Measurements from ENCODE around the gene AP3M1.
A peak's percentile ranks its signal among the peaks of the same experiment; 100 is the strongest.

The AP3M1 gene

DNA sequence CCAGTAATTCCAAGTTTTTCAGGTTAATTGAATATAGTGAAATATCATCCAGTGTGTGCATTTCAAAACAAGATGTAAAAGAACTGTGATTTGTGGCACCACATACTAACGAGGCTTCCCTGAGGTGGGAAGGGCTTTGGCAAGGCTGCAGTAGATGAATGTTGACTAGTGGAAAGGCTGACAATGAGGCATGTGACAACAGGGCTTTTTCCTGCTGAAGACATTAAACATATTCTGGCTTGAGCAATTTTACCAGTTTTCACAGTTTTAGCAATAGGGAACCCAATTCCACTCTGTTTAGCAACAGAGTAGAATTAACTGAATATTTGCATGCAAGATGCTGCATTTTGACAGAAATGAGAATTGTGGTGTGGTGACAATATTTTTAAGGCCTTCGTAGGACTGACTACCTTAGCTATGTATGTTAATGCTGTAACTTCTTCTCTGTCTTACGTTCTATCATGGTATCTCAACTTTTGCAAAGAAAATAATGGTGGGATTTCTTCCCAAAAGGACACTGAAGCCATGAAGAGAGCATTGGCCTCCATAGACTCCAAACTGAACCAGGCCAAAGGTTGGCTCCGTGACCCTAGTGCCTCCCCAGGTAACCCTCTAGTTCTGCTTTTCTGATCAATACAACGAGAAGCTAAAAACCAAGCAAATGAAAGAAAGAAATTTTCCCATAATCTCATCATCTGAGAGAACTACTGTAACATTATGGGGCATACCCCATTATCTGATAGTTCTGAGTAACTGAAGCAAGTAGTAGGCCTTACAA lies 68.5 kb downstream of the AP3M1 start:
- DNase-seq (no peak), ATAC-seq (no peak)
- Mint-ChIP-seq H3K27me3 (no peaks in the 10 kb centered on the region), H3K9me3 (no peaks in the 10 kb centered on the region), H3K4me1 (peaks cover 47% of the 10 kb centered on the region), H3K4me3 (no peak overlapping the region), H3K27ac (no peak overlapping the region)

GRCh38 chr10:74081192-74081803 lies 69.3 kb downstream of the AP3M1 start:
- peaks cover 47% of the 10 kb centered on the region for H3K4me1 Mint-ChIP-seq
- H3K4me3 Mint-ChIP-seq = no peak overlapping the region
- H3K27me3 Mint-ChIP-seq = no peaks in the 10 kb centered on the region
- ATAC-seq = no peak
- H3K9me3 Mint-ChIP-seq = no peaks in the 10 kb centered on the region
- no peak overlapping the region for H3K27ac Mint-ChIP-seq
- DNase-seq = peak; percentile 27 to 31

DNA sequence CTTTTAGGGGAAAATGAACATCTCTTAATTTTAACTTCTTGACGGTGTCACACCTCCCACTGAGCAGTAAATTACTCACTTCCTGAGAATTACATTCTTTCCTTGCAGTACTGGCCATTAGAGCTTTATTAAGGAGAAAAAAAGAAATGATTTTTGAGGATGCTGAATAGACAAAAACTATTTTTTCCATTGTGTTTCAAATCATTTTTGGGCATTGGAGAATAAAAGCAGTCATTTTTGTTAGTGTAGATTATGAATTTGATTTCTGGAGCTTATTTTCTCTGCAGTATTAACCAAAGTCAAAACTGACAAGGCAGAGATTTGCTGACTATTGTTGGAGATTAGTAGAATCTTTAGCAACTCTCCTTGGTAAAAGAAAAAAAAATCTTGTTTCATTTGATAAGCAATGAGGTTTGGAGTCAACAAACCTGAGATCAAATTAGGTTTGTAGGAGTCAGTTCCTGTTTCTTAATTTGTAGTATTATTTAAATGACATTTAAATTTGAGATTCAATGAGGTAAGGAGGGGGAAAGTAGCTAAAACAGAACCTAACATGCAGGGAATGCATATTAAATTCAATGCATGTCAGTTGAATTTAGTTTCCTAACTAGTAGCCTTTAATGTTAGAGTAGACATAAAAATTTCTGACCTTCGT lies 70.6 kb downstream of the AP3M1 start:
- no peaks in the 10 kb centered on the region for H3K27me3 Mint-ChIP-seq
- DNase-seq (no peak), ATAC-seq (no peak)
- H3K27ac Mint-ChIP-seq = no peak overlapping the region
- peaks cover 43% of the 10 kb centered on the region for H3K4me1 Mint-ChIP-seq
- H3K4me3 Mint-ChIP-seq = peak overlapping the region; percentile 16 to 37
- no peaks in the 10 kb centered on the region for H3K9me3 Mint-ChIP-seq

GRCh38 chr10:74079028-74079935 lies 71.3 kb downstream of the AP3M1 start:
- H3K4me1 Mint-ChIP-seq = peaks cover 37% of the 10 kb centered on the region
- peak overlapping the region; percentile 22 to 53 for H3K4me3 Mint-ChIP-seq
- no peaks in the 10 kb centered on the region for H3K9me3 Mint-ChIP-seq
- H3K27ac Mint-ChIP-seq = peak overlapping the region in 1 of 2 donors; percentile 0
- ATAC-seq (no peak), DNase-seq (no peak)
- no peaks in the 10 kb centered on the region for H3K27me3 Mint-ChIP-seq

- Mint-ChIP-seq H3K27me3 (no peaks in the 10 kb centered on the region), H3K4me3 (peak overlapping the region; percentile 22 to 53), H3K4me1 (peaks cover 37% of the 10 kb centered on the region), H3K27ac (peak overlapping the region in 1 of 2 donors; percentile 62), H3K9me3 (no peaks in the 10 kb centered on the region)
- ATAC-seq (peak; percentile 99), DNase-seq (peak; percentile 57 to 77)
Measured at GRCh38 chr10:74078037-74078436, 72.6 kb downstream of the AP3M1 start.

DNA sequence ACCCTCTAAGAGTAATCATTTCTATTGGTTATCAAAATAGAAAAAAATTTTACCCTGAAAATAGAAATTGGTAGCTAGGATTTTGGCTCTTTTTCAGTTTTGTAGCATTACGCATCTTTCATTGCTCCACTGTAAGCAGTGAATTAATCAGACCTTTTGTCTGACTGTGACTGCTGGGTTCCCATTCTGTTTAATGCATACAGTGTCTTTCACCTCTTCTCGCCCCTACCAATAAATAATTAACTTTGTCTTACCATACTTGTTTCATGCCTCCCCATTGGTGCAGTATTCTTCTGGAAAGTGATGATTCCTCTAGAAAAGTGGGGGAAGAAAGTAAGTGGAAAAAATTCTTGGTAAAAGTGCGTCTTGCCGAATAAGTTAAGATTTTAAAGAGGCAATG lies 73.2 kb downstream of the AP3M1 start:
- H3K4me3 Mint-ChIP-seq = no peak overlapping the region
- H3K27ac Mint-ChIP-seq = no peak overlapping the region
- ATAC-seq (no peak), DNase-seq (no peak)
- peaks cover 37% of the 10 kb centered on the region for H3K4me1 Mint-ChIP-seq
- H3K27me3 Mint-ChIP-seq = no peaks in the 10 kb centered on the region
- no peaks in the 10 kb centered on the region for H3K9me3 Mint-ChIP-seq

GRCh38 chr10:74076961-74077360 lies 73.7 kb downstream of the AP3M1 start:
- H3K27me3 Mint-ChIP-seq = no peaks in the 10 kb centered on the region
- no peak overlapping the region for H3K27ac Mint-ChIP-seq
- H3K9me3 Mint-ChIP-seq = no peaks in the 10 kb centered on the region
- DNase-seq (no peak), ATAC-seq (no peak)
- H3K4me1 Mint-ChIP-seq = peaks cover 37% of the 10 kb centered on the region
- H3K4me3 Mint-ChIP-seq = no peak overlapping the region

GRCh38 chr10:74075906-74076305 lies 74.7 kb downstream of the AP3M1 start:
- DNase-seq (no peak), ATAC-seq (no peak)
- H3K4me1 Mint-ChIP-seq = peaks cover 33% of the 10 kb centered on the region
- H3K27me3 Mint-ChIP-seq = no peaks in the 10 kb centered on the region
- no peak overlapping the region for H3K27ac Mint-ChIP-seq
- no peak overlapping the region for H3K4me3 Mint-ChIP-seq
- H3K9me3 Mint-ChIP-seq = no peaks in the 10 kb centered on the region

- ATAC-seq (no peak), DNase-seq (no peak)
- no peaks in the 10 kb centered on the region for H3K27me3 Mint-ChIP-seq
- H3K27ac Mint-ChIP-seq = no peak overlapping the region
- H3K4me1 Mint-ChIP-seq = peaks cover 4% of the 10 kb centered on the region
- H3K9me3 Mint-ChIP-seq = no peaks in the 10 kb centered on the region
- H3K4me3 Mint-ChIP-seq = no peak overlapping the region
Measured at GRCh38 chr10:74072503-74072902, 78.1 kb downstream of the AP3M1 start.

DNA sequence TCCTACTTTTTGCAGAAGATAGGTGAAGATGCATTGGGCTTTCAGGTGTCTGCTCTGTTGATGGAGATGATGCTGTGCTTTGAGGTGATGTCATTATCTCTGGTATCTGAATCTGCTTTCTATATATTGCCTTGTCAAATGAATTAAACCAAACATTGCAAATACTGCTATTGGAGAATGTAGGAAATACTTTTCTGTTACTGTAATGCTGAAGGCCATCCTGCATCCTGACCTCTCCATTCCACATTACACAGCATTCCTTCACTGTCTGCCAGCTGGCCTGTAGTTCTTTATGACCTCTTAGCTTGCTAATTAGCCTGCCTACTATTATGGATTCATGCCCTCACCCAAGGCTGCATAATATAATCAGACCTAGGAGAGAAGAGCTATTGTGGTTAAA lies 79.5 kb downstream of the AP3M1 start:
- Mint-ChIP-seq H3K27ac (no peak overlapping the region), H3K9me3 (no peaks in the 10 kb centered on the region), H3K4me1 (no peaks in the 10 kb centered on the region), H3K27me3 (no peaks in the 10 kb centered on the region), H3K4me3 (no peak overlapping the region)
- ATAC-seq = no peak
- DNase-seq = no peak
